GM06990 (cell line): ENCODE measurements around the gene MITF.

Source experiments
- DNase-seq: peaks from one replicate; pipeline ENCODE4 v3.0.0-alpha.2; 2011; ENCODE audit not compliant: insufficient read length; ENCODE audit errors: extremely low read depth
- H3K27me3 ChIP-seq: replicated peaks from 2 replicates; pipeline ENCODE4 v1.6.0; 2011; ENCODE audit warnings: low read length; ENCODE audit not compliant: control insufficient read depth, insufficient read depth
- H3K36me3 ChIP-seq: 2 replicates; pipeline ENCODE4 v1.5.1; 2011; ENCODE audit warnings: low read length; ENCODE audit not compliant: control insufficient read depth, insufficient read depth
- H3K4me3 ChIP-seq: replicated peaks from 2 replicates; pipeline ENCODE4 v1.5.1; 2011; ENCODE audit warnings: low read depth, mild to moderate bottlenecking, control low read depth, low read length
- TF ChIP-seq, protein P1 (sequence below): IDR thresholded peaks from 2 replicates; pipeline ENCODE4 v1.5.1; 2011; ENCODE audit warnings: low read length, control low read depth, mild to moderate bottlenecking, inconsistent platforms; ENCODE audit not compliant: insufficient read depth, poor library complexity, severe bottlenecking

Gene MITF

GRCh38 chr3:69842789-69843188 lies 103.5 kb downstream of the MITF start:
- Histone ChIP-seq H3K27me3 (no peaks in the 10 kb centered on the region), H3K4me3 (no peak overlapping the region), H3K36me3 (no peaks in the 10 kb centered on the region)
- DNase-seq, result no peak
- TF ChIP-seq, protein P1, sequence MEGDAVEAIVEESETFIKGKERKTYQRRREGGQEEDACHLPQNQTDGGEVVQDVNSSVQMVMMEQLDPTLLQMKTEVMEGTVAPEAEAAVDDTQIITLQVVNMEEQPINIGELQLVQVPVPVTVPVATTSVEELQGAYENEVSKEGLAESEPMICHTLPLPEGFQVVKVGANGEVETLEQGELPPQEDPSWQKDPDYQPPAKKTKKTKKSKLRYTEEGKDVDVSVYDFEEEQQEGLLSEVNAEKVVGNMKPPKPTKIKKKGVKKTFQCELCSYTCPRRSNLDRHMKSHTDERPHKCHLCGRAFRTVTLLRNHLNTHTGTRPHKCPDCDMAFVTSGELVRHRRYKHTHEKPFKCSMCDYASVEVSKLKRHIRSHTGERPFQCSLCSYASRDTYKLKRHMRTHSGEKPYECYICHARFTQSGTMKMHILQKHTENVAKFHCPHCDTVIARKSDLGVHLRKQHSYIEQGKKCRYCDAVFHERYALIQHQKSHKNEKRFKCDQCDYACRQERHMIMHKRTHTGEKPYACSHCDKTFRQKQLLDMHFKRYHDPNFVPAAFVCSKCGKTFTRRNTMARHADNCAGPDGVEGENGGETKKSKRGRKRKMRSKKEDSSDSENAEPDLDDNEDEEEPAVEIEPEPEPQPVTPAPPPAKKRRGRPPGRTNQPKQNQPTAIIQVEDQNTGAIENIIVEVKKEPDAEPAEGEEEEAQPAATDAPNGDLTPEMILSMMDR, result no peak

DNA sequence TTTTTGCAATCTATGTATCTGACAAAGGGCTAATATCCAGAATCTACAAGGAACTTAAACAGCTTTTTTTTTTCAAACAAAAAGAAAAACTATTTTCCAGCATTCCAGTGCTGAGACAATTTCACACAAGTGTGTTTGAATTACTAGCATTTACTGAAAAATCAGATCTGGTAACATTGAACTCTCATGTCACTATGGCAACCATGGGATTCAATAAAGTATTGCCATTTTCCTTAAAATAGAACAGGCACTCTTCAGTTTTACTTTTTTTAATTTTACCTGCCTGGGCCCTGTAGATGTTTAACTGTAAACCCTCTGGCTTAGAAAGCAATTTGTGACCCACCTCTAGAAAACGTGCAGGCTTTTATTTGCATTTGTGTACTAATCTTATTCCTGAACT lies 105.4 kb downstream of the MITF start:
- Histone ChIP-seq H3K4me3 (no peak overlapping the region), H3K36me3 (no peaks in the 10 kb centered on the region), H3K27me3 (no peaks in the 10 kb centered on the region)
- no peak for DNase-seq
- TF ChIP-seq, protein P1, result no peak

DNA sequence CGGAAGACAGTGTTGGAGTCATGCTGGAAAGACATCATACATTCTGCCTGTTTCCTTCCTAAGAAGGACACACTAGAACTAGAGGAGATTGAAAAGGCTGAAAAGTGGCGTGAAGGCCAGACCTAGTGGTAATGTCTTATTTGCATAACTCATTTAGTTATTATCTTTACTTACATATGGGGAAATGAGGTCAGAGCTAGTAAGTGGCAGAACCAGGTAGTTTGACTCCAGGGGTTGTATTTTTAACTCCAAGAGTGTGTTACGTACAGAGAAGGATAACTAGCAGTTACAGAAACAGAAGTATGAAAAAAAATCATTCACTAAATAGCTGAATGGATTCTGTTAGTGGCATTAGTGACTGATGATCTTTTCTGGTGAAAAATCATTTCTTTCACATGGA lies 108.0 kb downstream of the MITF start:
- no peak for DNase-seq
- TF ChIP-seq, protein P1, result no peak
- Histone ChIP-seq H3K27me3 (no peaks in the 10 kb centered on the region), H3K36me3 (no peaks in the 10 kb centered on the region), H3K4me3 (no peak overlapping the region)

DNA sequence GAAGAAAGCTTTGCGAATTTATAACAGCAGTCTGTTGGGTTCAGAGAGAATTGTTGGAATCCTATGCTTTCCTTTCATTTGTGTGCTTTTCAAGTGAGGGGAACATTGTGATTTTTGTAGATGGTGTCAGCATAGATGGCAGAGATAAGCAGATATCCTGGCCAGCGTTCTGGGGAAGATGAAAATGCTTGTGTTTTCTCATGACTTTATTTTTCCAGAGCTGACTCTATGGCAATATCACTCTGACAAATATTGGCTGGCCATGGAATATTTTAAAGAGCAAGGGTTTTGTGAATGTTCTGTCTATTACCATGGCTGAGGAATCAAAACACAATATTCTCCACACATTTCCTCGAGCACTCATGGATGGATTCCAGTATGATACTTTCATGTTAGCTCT lies 108.8 kb downstream of the MITF start:
- Histone ChIP-seq H3K36me3 (no peaks in the 10 kb centered on the region), H3K27me3 (no peaks in the 10 kb centered on the region), H3K4me3 (no peak overlapping the region)
- no peak for DNase-seq
- TF ChIP-seq, protein P1, result no peak

DNA sequence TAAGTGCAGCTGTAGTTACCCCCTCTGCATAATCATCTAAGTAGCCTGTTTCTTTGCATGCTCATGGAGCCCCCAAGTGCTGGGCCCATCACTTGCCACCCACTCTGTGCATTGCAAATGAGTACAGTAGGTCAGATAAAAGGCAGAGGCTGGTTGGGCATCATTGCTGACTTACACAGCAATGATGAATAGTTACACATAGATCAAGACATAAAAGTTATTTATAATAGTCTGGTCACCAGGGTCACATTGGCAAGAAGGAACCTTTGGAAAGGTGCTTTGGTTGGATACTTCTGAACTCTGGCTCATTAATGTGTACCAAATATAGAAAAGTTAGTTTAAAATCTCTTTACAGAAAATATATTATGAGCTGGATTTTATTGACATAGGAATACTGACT lies 111.6 kb downstream of the MITF start:
- DNase-seq, result no peak
- no peaks in the 10 kb centered on the region for H3K27me3 ChIP-seq
- TF ChIP-seq, protein P1, result no peak
- H3K4me3 ChIP-seq, result no peak overlapping the region
- no peaks in the 10 kb centered on the region for H3K36me3 ChIP-seq

- Histone ChIP-seq H3K4me3 (no peak overlapping the region), H3K36me3 (no peaks in the 10 kb centered on the region), H3K27me3 (no peaks in the 10 kb centered on the region)
- TF ChIP-seq, protein P1, result no peak
- DNase-seq, result no peak
Observed at GRCh38 chr3:69853027-69853426, 113.8 kb downstream of the MITF start.
